ENCODE data around the gene PRKCE. TPM values are rescaled to one million over a fixed set of nuclear protein-coding genes. Genes with fewer than 3 reads are reported as not detected.

The PRKCE gene
- total RNA-seq, 1 experiment from 2014 or later: 1.3 TPM

GRCh38 chr2:45625824-45626223 is 25.7 kb upstream of the PRKCE start:
- Mint-ChIP-seq H3K27ac (no peak overlapping the region), H3K36me3 (ENCODE audit: insufficient read depth in 1 of 3, low read depth in 3 of 3) (no peaks in the 10 kb centered on the region), H3K9me3 (no peaks in the 10 kb centered on the region), H3K4me3 (no peak overlapping the region), H3K27me3 (ENCODE audit: low read depth) (no peaks in the 10 kb centered on the region; the same call in 1 of the 2 replicates), H3K4me1 (peaks cover under 1 to 2% of the 10 kb centered on the region in 2 experiments; a peak in 2 of 4 replicates)
- no peak for DNase-seq
- Histone ChIP-seq H3K4me1 (ENCODE audit: insufficient read depth, low read length) (no peaks in the 10 kb centered on the region), H3K18ac (ENCODE audit: insufficient read length, low read depth, low read length) (no peak overlapping the region), H3K23ac (ENCODE audit: insufficient read length, low read depth, low read length) (no peak overlapping the region), H3K9ac (ENCODE audit: extremely low read depth, insufficient read length, low read length) (no peak overlapping the region), H2BK5ac (ENCODE audit: insufficient read length, low read length) (no peak overlapping the region), H3K4me2 (ENCODE audit: insufficient read depth, insufficient read length, low read length) (no peak overlapping the region), H3K27me3 (ENCODE audit: insufficient read depth, low read length) (no peaks in the 10 kb centered on the region), H4K5ac (ENCODE audit: insufficient read length, low read depth, low read length) (no peak overlapping the region), H3K23me2 (ENCODE audit: insufficient read length, low read depth, low read length, poor library complexity, severe bottlenecking) (no peaks in the 10 kb centered on the region), H3K56ac (ENCODE audit: insufficient read length, low read depth, low read length) (no peak overlapping the region), H2BK15ac (ENCODE audit: low read depth, low read length) (no peak overlapping the region), H2BK120ac (ENCODE audit: low read depth, low read length, poor library complexity, severe bottlenecking) (no peak overlapping the region), H4K8ac (replicated peaks; ENCODE audit: insufficient read length, low read depth, low read length) (no peak overlapping the region), H4K91ac (ENCODE audit: insufficient read length, low read depth, low read length) (no peak overlapping the region), H2BK12ac (ENCODE audit: insufficient read length, low read depth, low read length) (no peak overlapping the region), H3K27ac (ENCODE audit: insufficient read length, low read depth, low read length) (no peak overlapping the region), H2BK20ac (ENCODE audit: low read depth, low read length, poor library complexity, severe bottlenecking) (no peak overlapping the region), H4K20me1 (ENCODE audit: control insufficient read depth, insufficient read depth, insufficient read length) (no peaks in the 10 kb centered on the region), H2AFZ (ENCODE audit: low read length) (no peak overlapping the region), H3K79me1 (ENCODE audit: insufficient read depth, low read depth, low read length, poor library complexity, severe bottlenecking) (no peaks in the 10 kb centered on the region), H2AK5ac (ENCODE audit: insufficient read length, low read length) (no peak overlapping the region), H3K14ac (ENCODE audit: insufficient read depth, low read length) (no peak overlapping the region), H3K9me3 (ENCODE audit: control insufficient read depth, low read depth, low read length) (no peaks in the 10 kb centered on the region), H3K4ac (ENCODE audit: low read depth, low read length) (no peak overlapping the region), H3T11ph (ENCODE audit: low read length) (no peak overlapping the region), H3K79me2 (ENCODE audit: insufficient read depth, low read length) (no peaks in the 10 kb centered on the region; the same call in 1 of the 2 replicates)
- TF ChIP-seq CTCF (conservative IDR thresholded peaks at IDR 0.05): no peak
